ENCODE data around the gene UBASH3A. TPM values are rescaled to one million over a fixed set of nuclear protein-coding genes. Genes with fewer than 3 reads are reported as not detected.

Gene UBASH3A
- total RNA-seq, 1 experiment from 2014 or later, result 0.07 TPM

DNA sequence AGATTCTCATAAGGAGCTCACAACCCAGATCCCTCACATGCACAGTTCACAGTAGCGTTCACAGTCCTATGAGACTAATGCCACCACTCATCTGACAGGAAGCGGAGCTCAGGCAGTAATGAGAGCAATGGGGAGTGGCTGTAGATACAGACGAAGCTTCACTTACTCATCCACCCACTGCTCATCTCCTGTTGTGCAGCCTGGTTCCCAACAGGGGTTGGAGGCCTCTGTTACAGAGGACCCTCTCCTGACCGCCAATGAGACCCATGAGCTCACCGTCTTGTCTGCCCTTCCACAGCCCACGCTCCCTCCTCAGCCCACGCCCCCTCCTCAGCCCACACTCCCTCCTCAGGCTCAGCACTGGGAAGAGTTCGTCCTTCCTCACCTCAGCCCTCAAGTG lies 52.8 kb downstream of the UBASH3A start:
- Histone ChIP-seq H3K36me3 (ENCODE audit: control insufficient read depth in 1 of 2, insufficient read depth in 2 of 2, low read length in 2 of 2) (no peaks in the 10 kb centered on the region), H3K27ac (ENCODE audit: low read depth, low read length) (no peak overlapping the region), H3K4me3 (replicated peaks in 1 of 2; ENCODE audit: low read depth in 1 of 2, low read length in 2 of 2) (no peak overlapping the region), H3K27me3 (ENCODE audit: insufficient read depth, low read length) (no peaks in the 10 kb centered on the region), H4K20me1 (ENCODE audit: insufficient read depth) (no peaks in the 10 kb centered on the region), H3K9me3 (ENCODE audit: control insufficient read depth in 1 of 2, insufficient read depth in 1 of 2, low read depth in 1 of 2, low read length in 2 of 2) (no peaks in the 10 kb centered on the region), H2AFZ (ENCODE audit: low read depth, low read length, poor library complexity, severe bottlenecking) (no peak overlapping the region), H3K79me2 (ENCODE audit: insufficient read depth, low read length) (no peaks in the 10 kb centered on the region), H3K4me2 (ENCODE audit: low read length) (no peak overlapping the region), H3K9ac (ENCODE audit: low read length) (no peak overlapping the region), H3K4me1 (ENCODE audit: control insufficient read depth in 1 of 2, insufficient read depth in 2 of 2, low read length in 2 of 2) (no peaks in the 10 kb centered on the region; a peak in 1 of 4 replicates), H3K9me2 (ENCODE audit: insufficient read depth) (no peaks in the 10 kb centered on the region)
- ChIA-PET CTCF (interaction anchor here (1.2 kb wide), 2 partner anchors 75 to 147 kb away, joined by 3 read pairs; no protein-coding TSS in a partner anchor), POLR2A (no interaction called here), RAD21 (ENCODE audit: low non-redundant PET in 1 of 2, low total read pairs in 2 of 2, uncharacterized antibody in 2 of 2, unreplicated experiment in 2 of 2) (no interaction called here)
- ATAC-seq, result no peak
- no peak for DNase-seq (ENCODE audit: low read depth, low spot score)
- no peak for TF ChIP-seq EGR1 (IDR thresholded peaks at IDR 0.05; ENCODE audit: low read depth)
- no peak for TF ChIP-seq POLR2AphosphoS5 (IDR thresholded peaks at IDR 0.05; ENCODE audit: low read depth, low read length)
- no peak for TF ChIP-seq CEBPB (IDR thresholded peaks at IDR 0.05; ENCODE audit: low read depth)
- no peak for TF ChIP-seq POLR2A (IDR thresholded peaks at IDR 0.05; ENCODE audit: borderline replicate concordance, extremely low read depth, insufficient read depth, insufficient read length)
- no peak for TF ChIP-seq ZFX (IDR thresholded peaks at IDR 0.05)
- no peak for TF ChIP-seq ATF3 (IDR thresholded peaks at IDR 0.05)
- TF ChIP-seq JUND (IDR thresholded peaks at IDR 0.05), result no peak
- TF ChIP-seq EZH2phosphoT487 (IDR thresholded peaks at IDR 0.05; ENCODE audit: borderline replicate concordance), result no peak
- no peak for TF ChIP-seq CTCF (IDR thresholded peaks at IDR 0.05 in 2 of 3, conservative IDR thresholded peaks at IDR 0.05 in 1 of 3; ENCODE audit: borderline replicate concordance in 1 of 3, insufficient read depth in 1 of 3, low read depth in 2 of 3, low read length in 2 of 3)
- TF ChIP-seq CBX3 (IDR thresholded peaks at IDR 0.05; ENCODE audit: low read depth), result no peak
- TF ChIP-seq YY1 (IDR thresholded peaks at IDR 0.05; ENCODE audit: extremely low read depth, insufficient replicate concordance, low read depth, low read length), result no peak
- no TSS peak for BruUV-seq (replicated peaks)
- intact Hi-C loops (cut with micrococcal nuclease), result loop anchor here (10.0 kb wide), 1 partner anchor 122 kb away; no protein-coding TSS in a partner anchor

Measured in HCT116 (cell line).